Fibroblast of lung (primary cell): ENCODE data around the gene HDAC4.

ENCODE experiments used
- EZH2 ChIP-seq: IDR thresholded peaks from 2 replicates; pipeline ENCODE4 v1.5.1; 2012; ENCODE audit warnings: low read length, control low read depth, mild to moderate bottlenecking; ENCODE audit errors: missing control alignments
- TF ChIP-seq, protein P1 (sequence below), 2 donors: IDR thresholded peaks in 1 of 2; conservative IDR thresholded peaks in 1 of 2; 1 replicate in 1 of 2; 2 replicates in 1 of 2; pipeline ENCODE4 v1.5.1; 2011 to 2012; ENCODE audit warnings: low read length in 2 of 2, control low read depth in 1 of 2, inconsistent platforms in 1 of 2, low read depth in 1 of 2, mild to moderate bottlenecking in 1 of 2

- TF ChIP-seq, protein P1, sequence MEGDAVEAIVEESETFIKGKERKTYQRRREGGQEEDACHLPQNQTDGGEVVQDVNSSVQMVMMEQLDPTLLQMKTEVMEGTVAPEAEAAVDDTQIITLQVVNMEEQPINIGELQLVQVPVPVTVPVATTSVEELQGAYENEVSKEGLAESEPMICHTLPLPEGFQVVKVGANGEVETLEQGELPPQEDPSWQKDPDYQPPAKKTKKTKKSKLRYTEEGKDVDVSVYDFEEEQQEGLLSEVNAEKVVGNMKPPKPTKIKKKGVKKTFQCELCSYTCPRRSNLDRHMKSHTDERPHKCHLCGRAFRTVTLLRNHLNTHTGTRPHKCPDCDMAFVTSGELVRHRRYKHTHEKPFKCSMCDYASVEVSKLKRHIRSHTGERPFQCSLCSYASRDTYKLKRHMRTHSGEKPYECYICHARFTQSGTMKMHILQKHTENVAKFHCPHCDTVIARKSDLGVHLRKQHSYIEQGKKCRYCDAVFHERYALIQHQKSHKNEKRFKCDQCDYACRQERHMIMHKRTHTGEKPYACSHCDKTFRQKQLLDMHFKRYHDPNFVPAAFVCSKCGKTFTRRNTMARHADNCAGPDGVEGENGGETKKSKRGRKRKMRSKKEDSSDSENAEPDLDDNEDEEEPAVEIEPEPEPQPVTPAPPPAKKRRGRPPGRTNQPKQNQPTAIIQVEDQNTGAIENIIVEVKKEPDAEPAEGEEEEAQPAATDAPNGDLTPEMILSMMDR (conservative IDR thresholded peaks at IDR 0.05 in 1 of 2, IDR thresholded peaks at IDR 0.05 in 1 of 2; ENCODE audit: low read depth in 1 of 2, low read length in 2 of 2): no peak
- no peak for TF ChIP-seq EZH2
These were observed 18.4 kb downstream of the HDAC4 start for GRCh38 chr2:239382384-239382880.
